Endothelial cell (in vitro differentiated cells): ENCODE data around the gene MTCL1. TPM values are rescaled to one million over a fixed set of nuclear protein-coding genes. Genes with fewer than 3 reads are reported as not detected.

Experiments
- DNase-seq: peaks from one replicate; pipeline ENCODE4 v3.0.0; 2021; ENCODE audit warnings: low spot score
- H3K27ac Mint-ChIP-seq: one replicate; pipeline ENCODE4 v1.8.0; 2021; ENCODE audit warnings: mixed read lengths, inconsistent platforms; ENCODE audit not compliant: unreplicated experiment
- H3K27me3 Mint-ChIP-seq: one replicate; pipeline ENCODE4 v1.8.0; 2021; ENCODE audit warnings: mild to moderate bottlenecking, moderate library complexity, mixed read lengths, inconsistent platforms; ENCODE audit not compliant: unreplicated experiment
- H3K36me3 Mint-ChIP-seq: one replicate; pipeline ENCODE4 v1.8.0; 2021; ENCODE audit warnings: mild to moderate bottlenecking, low read depth, mixed read lengths, inconsistent platforms; ENCODE audit not compliant: unreplicated experiment
- H3K4me1 Mint-ChIP-seq: one replicate; pipeline ENCODE4 v1.8.0; 2021; ENCODE audit warnings: mild to moderate bottlenecking, mixed read lengths, inconsistent platforms; ENCODE audit not compliant: unreplicated experiment
- H3K4me3 Mint-ChIP-seq: one replicate; pipeline ENCODE4 v1.8.0; 2021; ENCODE audit warnings: mild to moderate bottlenecking, mixed read lengths, inconsistent platforms; ENCODE audit not compliant: unreplicated experiment
- H3K9me3 Mint-ChIP-seq: one replicate; pipeline ENCODE4 v1.8.0; 2021; ENCODE audit warnings: mixed read lengths, inconsistent platforms; ENCODE audit not compliant: unreplicated experiment
- CTCF ChIP-seq: fragments of 200-600 bp; sonication (generic); IDR thresholded peaks from one replicate; pipeline ENCODE4 v1.5.0; 2021; ENCODE audit warnings: antibody characterized with exemption; ENCODE audit not compliant: unreplicated experiment
- total RNA-seq: library from RNA; stranded (reverse); fragmentation: NEBNext Ultra II Directional; extraction: Animal tissue kit (Norgen Biotek cat#: 25700); gene quantifications from one replicate; pipeline ENCODE4 v1.2.1, GENCODE V29; 2021; ENCODE audit not compliant: unreplicated experiment

Gene MTCL1
- total RNA-seq, 1 donor from 2014 or later, result 3.8 TPM

- Mint-ChIP-seq H3K4me1 (peaks cover 6% of the 10 kb centered on the region), H3K27me3 (peaks cover 1% of the 10 kb centered on the region), H3K4me3 (no peak overlapping the region), H3K27ac (no peak overlapping the region), H3K9me3 (no peaks in the 10 kb centered on the region), H3K36me3 (no peaks in the 10 kb centered on the region)
- DNase-seq, result no peak
- no peak for TF ChIP-seq CTCF
Observed at GRCh38 chr18:8745355-8746014, 40.1 kb downstream of the MTCL1 start.

GRCh38 chr18:8747440-8747937 lies 42.1 kb downstream of the MTCL1 start:
- H3K27ac Mint-ChIP-seq, result no peak overlapping the region
- TF ChIP-seq CTCF, result no peak
- no peaks in the 10 kb centered on the region for H3K27me3 Mint-ChIP-seq
- no peaks in the 10 kb centered on the region for H3K36me3 Mint-ChIP-seq
- no peaks in the 10 kb centered on the region for H3K9me3 Mint-ChIP-seq
- peaks cover 6% of the 10 kb centered on the region for H3K4me1 Mint-ChIP-seq
- DNase-seq, result no peak
- H3K4me3 Mint-ChIP-seq, result no peak overlapping the region

- H3K36me3 Mint-ChIP-seq, result no peaks in the 10 kb centered on the region
- no peak for DNase-seq
- no peak for TF ChIP-seq CTCF
- no peaks in the 10 kb centered on the region for H3K9me3 Mint-ChIP-seq
- H3K27me3 Mint-ChIP-seq, result no peaks in the 10 kb centered on the region
- no peak overlapping the region for H3K4me3 Mint-ChIP-seq
- peaks cover 6% of the 10 kb centered on the region for H3K4me1 Mint-ChIP-seq
- H3K27ac Mint-ChIP-seq, result no peak overlapping the region
Observed at GRCh38 chr18:8749492-8749891, 44.1 kb downstream of the MTCL1 start.

GRCh38 chr18:8750954-8751415 lies 45.6 kb downstream of the MTCL1 start:
- no peak overlapping the region for H3K4me3 Mint-ChIP-seq
- no peak for DNase-seq

More at GRCh38 chr18:8750954-8751415, 45.6 kb downstream of the MTCL1 start:
- Mint-ChIP-seq H3K9me3 (no peaks in the 10 kb centered on the region), H3K27me3 (no peaks in the 10 kb centered on the region), H3K36me3 (no peaks in the 10 kb centered on the region), H3K27ac (no peak overlapping the region), H3K4me1 (peaks cover 6% of the 10 kb centered on the region)
- no peak for TF ChIP-seq CTCF
